Endothelial cell of umbilical vein (primary cell): ENCODE data around the gene RAB7B.

Experiments used
- EZH2 ChIP-seq: IDR thresholded peaks from 2 replicates; pipeline ENCODE4 v1.6.1; 2012; ENCODE audit warnings: borderline replicate concordance, low read depth, mild to moderate bottlenecking, moderate library complexity, low read length, inconsistent platforms; ENCODE audit not compliant: severe bottlenecking
- POLR2AphosphoS5 ChIP-seq: IDR thresholded peaks from 2 replicates; pipeline ENCODE4 v1.6.1; 2012; ENCODE audit warnings: low read depth, mild to moderate bottlenecking, control low read depth, low read length, moderate library complexity; ENCODE audit not compliant: insufficient read depth
- TF ChIP-seq, protein P1 (sequence below), 2 donors: IDR thresholded peaks; 1 replicate in 1 of 2; 2 replicates in 1 of 2; pipeline ENCODE4 v1.5.1; 2011; ENCODE audit warnings: low read length in 2 of 2, mild to moderate bottlenecking in 2 of 2, moderate library complexity in 2 of 2, control low read depth in 1 of 2, inconsistent platforms in 1 of 2, low read depth in 1 of 2; ENCODE audit not compliant: insufficient read depth in 1 of 2; ENCODE audit errors: extremely low read depth in 1 of 2

- no peak for TF ChIP-seq POLR2AphosphoS5
- no peak for TF ChIP-seq EZH2
- TF ChIP-seq, protein P1, sequence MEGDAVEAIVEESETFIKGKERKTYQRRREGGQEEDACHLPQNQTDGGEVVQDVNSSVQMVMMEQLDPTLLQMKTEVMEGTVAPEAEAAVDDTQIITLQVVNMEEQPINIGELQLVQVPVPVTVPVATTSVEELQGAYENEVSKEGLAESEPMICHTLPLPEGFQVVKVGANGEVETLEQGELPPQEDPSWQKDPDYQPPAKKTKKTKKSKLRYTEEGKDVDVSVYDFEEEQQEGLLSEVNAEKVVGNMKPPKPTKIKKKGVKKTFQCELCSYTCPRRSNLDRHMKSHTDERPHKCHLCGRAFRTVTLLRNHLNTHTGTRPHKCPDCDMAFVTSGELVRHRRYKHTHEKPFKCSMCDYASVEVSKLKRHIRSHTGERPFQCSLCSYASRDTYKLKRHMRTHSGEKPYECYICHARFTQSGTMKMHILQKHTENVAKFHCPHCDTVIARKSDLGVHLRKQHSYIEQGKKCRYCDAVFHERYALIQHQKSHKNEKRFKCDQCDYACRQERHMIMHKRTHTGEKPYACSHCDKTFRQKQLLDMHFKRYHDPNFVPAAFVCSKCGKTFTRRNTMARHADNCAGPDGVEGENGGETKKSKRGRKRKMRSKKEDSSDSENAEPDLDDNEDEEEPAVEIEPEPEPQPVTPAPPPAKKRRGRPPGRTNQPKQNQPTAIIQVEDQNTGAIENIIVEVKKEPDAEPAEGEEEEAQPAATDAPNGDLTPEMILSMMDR (IDR thresholded peaks at IDR 0.05; ENCODE audit: extremely low read depth in 1 of 2, insufficient read depth in 1 of 2, low read depth in 1 of 2, low read length in 2 of 2) = no peak
These were observed 60.0 kb downstream of the RAB7B start, which contains the start of gene SLC26A9 for GRCh38 chr1:205943245-205943644.
